Caco-2 (cell line): ENCODE measurements around the gene ZC3HAV1. TPM values are rescaled to one million over a fixed set of nuclear protein-coding genes. Genes with fewer than 3 reads are reported as not detected.

ENCODE experiments used
- BruUV-seq: library from RNA; stranded (reverse); fragments of 400-500 nt; replicated peaks from 2 replicates; lab custom pipeline; 2021; lab: Mats Ljungman, UMichigan
- CTCF ChIA-PET: fragments of 300-600 bp; sonication (Branson Sonifier 250); formaldehyde crosslinking; loops from one replicate; lab custom pipeline; 2022; ENCODE audit warnings: antibody characterized with exemption; lab: Charles Lee
- POLR2A ChIA-PET: fragments of 300-600 bp; sonication (Branson Sonifier 250); formaldehyde crosslinking; loops from one replicate; lab custom pipeline; 2022; ENCODE audit warnings: antibody characterized with exemption; lab: Charles Lee
- DNase-seq, 2 experiments: peaks; one replicate each; pipeline versions ENCODE4 v3.0.0 to v3.0.0-alpha.2; 2020 to 2022
- H3K27me3 ChIP-seq: replicated peaks from 2 replicates; pipeline ENCODE4 v1.6.0; 2011; ENCODE audit warnings: low read length; ENCODE audit not compliant: control insufficient read depth, insufficient read depth
- H3K36me3 ChIP-seq: 2 replicates; pipeline ENCODE4 v1.5.1; 2011; ENCODE audit warnings: low read length; ENCODE audit not compliant: control insufficient read depth, insufficient read depth
- H3K4me1 ChIP-seq: fragments of 250-450 bp; sonication (Bioruptor Pico); 2 replicates; pipeline ENCODE4 v1.5.1; 2020; ENCODE audit warnings: mild to moderate bottlenecking
- H3K4me3 ChIP-seq: 2 replicates; pipeline ENCODE4 v1.5.1; 2011; ENCODE audit warnings: low read depth, mild to moderate bottlenecking, control low read depth, low read length
- H3K9me3 ChIP-seq: fragments of 250-450 bp; sonication (Bioruptor Pico); 2 replicates; pipeline ENCODE4 v1.5.1; 2020; ENCODE audit warnings: mild to moderate bottlenecking, moderate library complexity
- H3K27ac Mint-ChIP-seq: one replicate; pipeline ENCODE4 v1.8.0; 2022; ENCODE audit warnings: mixed read lengths; ENCODE audit not compliant: unreplicated experiment
- H3K27me3 Mint-ChIP-seq: one replicate; pipeline ENCODE4 v1.8.0; 2022; ENCODE audit warnings: mixed read lengths; ENCODE audit not compliant: insufficient read depth, unreplicated experiment
- H3K36me3 Mint-ChIP-seq: one replicate; pipeline ENCODE4 v1.8.0; 2022; ENCODE audit warnings: mild to moderate bottlenecking, mixed read lengths; ENCODE audit not compliant: insufficient read depth, unreplicated experiment
- H3K4me1 Mint-ChIP-seq: one replicate; pipeline ENCODE4 v1.8.0; 2022; ENCODE audit warnings: low read depth, mixed read lengths; ENCODE audit not compliant: unreplicated experiment
- H3K4me3 Mint-ChIP-seq: one replicate; pipeline ENCODE4 v1.8.0; 2022; ENCODE audit warnings: mild to moderate bottlenecking, moderate library complexity, mixed read lengths; ENCODE audit not compliant: unreplicated experiment
- H3K9me3 Mint-ChIP-seq: one replicate; pipeline ENCODE4 v1.8.0; 2022; ENCODE audit warnings: mixed read lengths; ENCODE audit not compliant: unreplicated experiment
- CTCF ChIP-seq, 2 experiments: fragments of 200-600 bp in 1 of 2; IDR thresholded peaks; 1 replicate in 1 of 2; 2 replicates in 1 of 2; pipeline versions ENCODE4 v1.5.1 to v1.8.0; 2011 to 2022; ENCODE audit warnings: antibody characterized with exemption in 1 of 2, control low read depth in 1 of 2, inconsistent platforms in 1 of 2, low read depth in 1 of 2, low read length in 1 of 2, mild to moderate bottlenecking in 1 of 2, moderate library complexity in 1 of 2; ENCODE audit not compliant: insufficient read depth in 1 of 2, severe bottlenecking in 1 of 2, unreplicated experiment in 1 of 2
- intact Hi-C: fragments of 100-400 bp; cut with micrococcal nuclease; formaldehyde crosslinking; loops from one replicate; pipeline ENCODE4 v1.10.0; 2022; ENCODE audit not compliant: unreplicated experiment
- total RNA-seq: library from RNA; stranded (reverse); gene quantifications from 2 replicates; pipeline ENCODE4 v1.2.3, GENCODE V29; 2022

ZC3HAV1 gene
- total RNA-seq, 1 experiment from 2014 or later, result 30.8 TPM

- POLR2A ChIA-PET, result no interaction called here
- Mint-ChIP-seq H3K4me1 (no peaks in the 10 kb centered on the region), H3K9me3 (no peaks in the 10 kb centered on the region), H3K36me3 (no peaks in the 10 kb centered on the region), H3K27me3 (no peaks in the 10 kb centered on the region), H3K4me3 (no peak overlapping the region), H3K27ac (no peak overlapping the region)
- BruUV-seq, result no TSS peak
- no peak for DNase-seq
- intact Hi-C loops, result no loop called here
- no peak overlapping the region for H3K4me3 ChIP-seq
- no peaks in the 10 kb centered on the region for H3K4me1 ChIP-seq
- CTCF ChIA-PET, result no interaction called here
- no peaks in the 10 kb centered on the region for H3K27me3 ChIP-seq
- no peaks in the 10 kb centered on the region for H3K36me3 ChIP-seq
- no peak for TF ChIP-seq CTCF (IDR thresholded peaks at IDR 0.05; ENCODE audit: insufficient read depth in 1 of 2, low read depth in 1 of 2, low read length in 1 of 2, severe bottlenecking in 1 of 2, unreplicated experiment in 1 of 2)
- H3K9me3 ChIP-seq, result no peaks in the 10 kb centered on the region
Observed at GRCh38 chr7:139152149-139152548, 42.6 kb upstream of the ZC3HAV1 start.

- Histone ChIP-seq H3K27me3 (no peaks in the 10 kb centered on the region), H3K9me3 (no peaks in the 10 kb centered on the region), H3K36me3 (no peaks in the 10 kb centered on the region), H3K4me1 (no peaks in the 10 kb centered on the region), H3K4me3 (no peak overlapping the region)
- Mint-ChIP-seq H3K27ac (no peak overlapping the region), H3K36me3 (no peaks in the 10 kb centered on the region), H3K27me3 (no peaks in the 10 kb centered on the region), H3K4me3 (no peak overlapping the region), H3K4me1 (no peaks in the 10 kb centered on the region), H3K9me3 (no peaks in the 10 kb centered on the region)
- BruUV-seq, result no TSS peak
- ChIA-PET POLR2A (no interaction called here), CTCF (no interaction called here)
- DNase-seq, result no peak
- no peak for TF ChIP-seq CTCF (IDR thresholded peaks at IDR 0.05; ENCODE audit: insufficient read depth in 1 of 2, low read depth in 1 of 2, low read length in 1 of 2, severe bottlenecking in 1 of 2, unreplicated experiment in 1 of 2)
- intact Hi-C loops, result no loop called here
Observed at GRCh38 chr7:139139150-139139549, 29.6 kb upstream of the ZC3HAV1 start.

- Histone ChIP-seq H3K4me1 (no peaks in the 10 kb centered on the region), H3K9me3 (no peaks in the 10 kb centered on the region), H3K27me3 (no peaks in the 10 kb centered on the region), H3K4me3 (peak overlapping the region; percentile 65), H3K36me3 (no peaks in the 10 kb centered on the region)
- DNase-seq, result peak; percentile 83 to 86
- Mint-ChIP-seq H3K9me3 (no peaks in the 10 kb centered on the region), H3K4me1 (peaks cover 8% of the 10 kb centered on the region), H3K27ac (peak overlapping the region; percentile 86), H3K36me3 (no peaks in the 10 kb centered on the region), H3K4me3 (peak overlapping the region; percentile 91), H3K27me3 (no peaks in the 10 kb centered on the region)
- intact Hi-C loops, result loop anchor here (1.0 to 2.0 kb wide), 2 partner anchors 97 to 207 kb away; partner anchors contain the start of gene UBN2
- no TSS peak for BruUV-seq
- no peak for TF ChIP-seq CTCF (IDR thresholded peaks at IDR 0.05; ENCODE audit: insufficient read depth in 1 of 2, low read depth in 1 of 2, low read length in 1 of 2, severe bottlenecking in 1 of 2, unreplicated experiment in 1 of 2)
- ChIA-PET POLR2A (interaction anchor here (0.6 to 1.3 kb wide), 4 partner anchors 99 to 298 kb away, joined by 3 to 6 read pairs (median 4); partner anchors contain the start of gene LUC7L2), CTCF (interaction anchor here (1.0 to 1.6 kb wide), 4 partner anchors 59 to 247 kb away, joined by 3 to 4 read pairs (median 4); no protein-coding TSS in a partner anchor)
Observed at GRCh38 chr7:139133335-139134139, 24.0 kb upstream of the ZC3HAV1 start.
